ENCODE data around the gene SCART1.
"Not testable (repeated sequence)": the region's sequence is repeated elsewhere in the genome, so short reads cannot be mapped to it uniquely, and the experiment has no call there.

SCART1 gene

DNA sequence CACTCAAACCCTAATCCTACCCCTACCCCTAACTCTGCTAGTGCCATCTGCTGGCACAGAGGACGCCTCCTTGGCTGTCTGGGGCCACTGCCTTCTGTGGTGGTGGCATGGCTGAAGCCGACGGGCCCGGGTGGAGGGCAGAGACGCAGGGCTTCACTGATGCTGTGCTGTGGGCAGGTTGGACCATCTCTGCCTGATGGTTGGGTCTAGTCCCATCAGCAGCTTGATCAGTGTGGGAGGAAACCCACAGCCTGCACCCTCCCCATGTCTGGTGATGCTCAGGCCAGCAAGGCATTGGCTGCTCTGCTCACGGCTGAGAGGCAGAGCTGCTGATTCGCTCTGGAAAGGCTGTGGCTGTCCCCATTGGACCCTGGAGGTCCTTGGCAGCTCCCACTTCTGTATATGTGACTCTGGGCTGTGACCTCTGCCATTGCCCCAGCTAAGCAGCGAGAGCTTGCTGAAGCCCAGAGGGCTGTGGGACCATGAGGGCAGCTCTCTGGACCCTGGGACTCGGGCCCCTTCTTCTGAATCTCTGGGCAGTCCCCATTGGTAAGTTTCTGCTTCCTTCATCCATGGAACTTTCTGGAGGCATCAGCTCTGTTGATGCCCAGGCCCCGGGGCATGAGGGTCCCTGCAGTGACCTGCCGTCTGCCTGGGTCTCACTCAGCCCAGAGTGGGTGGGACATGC lies at the start of gene SCART1:
Gene SCART1, plus strand, starts transcription at position 430 of the 688 bp plus-strand sequence. Its CDS starts 53 bp downstream, at position 483.
- no peak for DNase-seq

DNA sequence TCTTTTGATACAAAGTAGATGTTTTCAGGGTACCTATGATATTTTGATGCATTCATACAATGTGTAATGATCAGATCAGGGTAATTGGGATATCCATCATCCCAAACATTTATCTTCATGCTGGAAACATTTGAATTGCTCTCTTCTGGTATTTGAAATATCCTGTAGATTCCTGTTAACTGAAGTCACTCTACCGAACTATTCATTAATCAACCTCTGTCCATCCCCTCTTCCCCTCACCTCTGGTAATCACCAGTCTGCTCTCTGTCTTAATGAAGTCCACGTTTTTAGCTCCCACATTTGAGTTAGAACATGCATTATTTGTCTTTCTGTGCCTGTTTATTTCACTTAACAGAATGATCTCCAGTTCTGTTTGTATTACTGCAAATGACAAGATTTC lies 48.5 kb upstream of the SCART1 start:
- no peak for DNase-seq

- no peak for DNase-seq
Observed at GRCh38 chr10:133405844-133406527, 47.8 kb upstream of the SCART1 start.

GRCh38 chr10:133411523-133412380 lies 42.0 kb upstream of the SCART1 start:
- no peak for DNase-seq

- no peak for DNase-seq
Observed at GRCh38 chr10:133412381-133412711, 41.4 kb upstream of the SCART1 start.

- DNase-seq: not testable (repeated sequence)
Observed at GRCh38 chr10:133414401-133414800, 39.3 kb upstream of the SCART1 start.

DNA sequence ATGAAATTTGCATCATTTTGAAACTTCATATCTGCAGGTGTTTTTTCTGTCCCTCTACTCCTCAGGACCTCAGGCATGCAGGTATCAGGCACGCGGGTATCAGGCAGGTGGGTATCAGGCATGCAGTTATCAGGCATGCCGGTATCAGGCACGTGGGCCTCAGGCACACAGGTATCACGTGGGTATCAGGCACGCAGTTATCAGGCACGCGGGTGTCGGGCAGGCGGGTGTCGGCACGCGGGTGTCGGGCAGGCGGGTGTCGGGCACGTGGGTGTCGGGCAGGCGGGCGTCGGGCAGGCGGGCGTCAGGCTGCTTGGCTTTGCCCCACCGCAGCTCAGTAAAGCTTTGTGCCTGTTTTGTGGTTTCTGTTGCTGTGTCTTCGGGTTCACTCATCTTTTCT lies 38.0 kb upstream of the SCART1 start:
- no peak for DNase-seq

- DNase-seq: no peak
Observed at GRCh38 chr10:133418289-133418993, 35.3 kb upstream of the SCART1 start.

DNA sequence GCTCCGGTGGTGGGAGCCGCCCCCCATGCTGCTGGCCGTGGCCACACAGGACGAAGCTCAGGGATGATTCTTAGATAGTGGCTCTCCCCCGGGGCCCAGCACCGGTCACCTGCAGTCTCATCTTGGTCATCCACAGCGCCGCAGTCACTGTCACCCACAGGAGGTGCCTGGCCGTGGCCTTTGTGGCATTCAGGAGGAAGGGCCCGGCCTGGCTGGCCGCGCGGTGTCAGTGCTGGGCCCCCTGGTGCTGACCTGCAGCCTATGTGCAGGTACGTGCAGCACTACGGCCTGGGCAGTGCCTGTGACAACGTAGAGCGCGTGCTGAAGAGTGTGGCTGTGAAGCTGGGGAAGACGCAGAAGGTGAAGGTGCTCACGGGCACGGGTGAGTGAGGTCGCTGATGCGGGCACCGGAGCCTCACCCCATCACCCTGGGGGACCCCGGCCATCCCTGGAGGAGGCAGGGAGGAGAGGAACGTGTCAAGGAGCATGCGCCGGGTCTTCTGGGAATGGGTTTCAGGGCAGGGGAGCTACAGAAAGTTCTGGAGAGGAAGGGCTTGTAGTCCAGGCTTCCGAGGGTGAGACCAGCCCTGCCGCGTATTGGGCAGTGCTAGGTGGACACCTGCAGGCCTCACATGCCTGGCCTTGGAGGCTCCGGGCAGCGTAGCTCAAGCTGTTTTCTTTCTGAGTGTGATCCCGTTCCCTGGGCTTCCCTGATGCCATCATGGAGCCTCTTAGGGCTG lies 34.4 kb upstream of the SCART1 start:
- DNase-seq: no peak

DNA sequence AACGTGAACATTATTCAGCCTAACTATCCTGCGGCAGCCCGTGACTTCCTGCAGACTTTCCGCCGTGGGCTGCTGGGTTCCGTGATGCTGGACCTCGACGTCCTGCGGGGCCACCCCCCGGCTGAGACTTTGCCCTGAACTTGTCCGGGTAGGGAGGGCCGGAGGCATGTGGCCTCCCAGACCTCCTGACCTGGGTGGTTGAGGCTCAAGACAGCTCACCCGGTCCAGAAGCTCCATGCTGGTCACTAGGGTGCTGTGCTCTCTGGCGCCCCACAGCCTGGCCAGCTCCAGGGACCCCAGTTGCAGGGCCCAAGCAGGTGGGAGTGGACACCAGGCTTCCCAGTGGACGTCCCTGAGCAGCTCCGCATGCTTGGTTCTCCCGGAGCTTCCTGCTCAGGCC lies 33.7 kb upstream of the SCART1 start:
- no peak for DNase-seq

GRCh38 chr10:133420579-133420978 lies 33.2 kb upstream of the SCART1 start:
- DNase-seq: no peak

DNA sequence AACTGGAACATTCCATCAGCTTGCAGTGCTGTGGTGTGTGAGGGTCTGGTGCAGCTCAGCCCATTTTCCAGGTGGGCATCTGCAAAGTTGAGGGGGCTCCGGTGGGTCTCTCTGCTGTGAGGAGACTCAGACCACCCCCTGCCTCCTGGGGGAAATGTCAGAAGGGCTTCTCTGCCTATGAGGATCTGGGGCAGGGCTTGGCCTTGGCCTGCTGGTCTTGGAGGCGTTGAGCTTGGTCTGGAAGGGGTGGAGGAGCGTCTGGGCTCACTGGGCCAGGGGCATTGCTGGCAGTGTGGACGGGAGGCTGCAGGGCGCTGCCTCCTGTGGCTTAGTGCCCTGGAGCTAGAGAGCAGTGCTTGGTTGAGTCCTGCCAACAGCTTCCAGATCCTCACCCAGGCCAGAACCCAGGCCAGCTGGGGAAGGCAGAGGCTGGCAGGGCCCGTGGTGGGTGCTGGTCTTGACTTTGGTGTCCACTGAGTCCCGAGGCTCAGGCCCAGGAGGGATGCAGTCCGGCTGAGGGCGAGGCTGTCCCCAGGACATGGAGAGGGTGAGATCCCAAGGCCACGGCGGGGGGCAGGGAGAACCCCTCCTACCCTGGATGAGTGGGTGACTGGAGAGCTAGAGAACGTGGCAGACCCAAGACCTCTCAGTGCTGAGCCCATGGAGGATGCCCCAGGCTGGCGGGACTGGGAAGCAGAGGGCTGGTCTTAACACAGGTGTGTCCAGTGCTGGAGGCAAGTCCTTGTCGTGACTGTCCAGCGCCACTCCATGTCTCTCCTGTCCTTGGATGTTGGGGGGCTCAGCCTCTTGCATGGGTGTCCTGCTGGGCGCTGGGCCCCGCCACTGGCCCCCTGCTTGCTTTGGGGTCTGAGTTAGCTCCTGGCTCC lies 32.2 kb upstream of the SCART1 start:
- no peak for DNase-seq

- DNase-seq: no peak
Observed at GRCh38 chr10:133422223-133422806, 31.4 kb upstream of the SCART1 start.

DNA sequence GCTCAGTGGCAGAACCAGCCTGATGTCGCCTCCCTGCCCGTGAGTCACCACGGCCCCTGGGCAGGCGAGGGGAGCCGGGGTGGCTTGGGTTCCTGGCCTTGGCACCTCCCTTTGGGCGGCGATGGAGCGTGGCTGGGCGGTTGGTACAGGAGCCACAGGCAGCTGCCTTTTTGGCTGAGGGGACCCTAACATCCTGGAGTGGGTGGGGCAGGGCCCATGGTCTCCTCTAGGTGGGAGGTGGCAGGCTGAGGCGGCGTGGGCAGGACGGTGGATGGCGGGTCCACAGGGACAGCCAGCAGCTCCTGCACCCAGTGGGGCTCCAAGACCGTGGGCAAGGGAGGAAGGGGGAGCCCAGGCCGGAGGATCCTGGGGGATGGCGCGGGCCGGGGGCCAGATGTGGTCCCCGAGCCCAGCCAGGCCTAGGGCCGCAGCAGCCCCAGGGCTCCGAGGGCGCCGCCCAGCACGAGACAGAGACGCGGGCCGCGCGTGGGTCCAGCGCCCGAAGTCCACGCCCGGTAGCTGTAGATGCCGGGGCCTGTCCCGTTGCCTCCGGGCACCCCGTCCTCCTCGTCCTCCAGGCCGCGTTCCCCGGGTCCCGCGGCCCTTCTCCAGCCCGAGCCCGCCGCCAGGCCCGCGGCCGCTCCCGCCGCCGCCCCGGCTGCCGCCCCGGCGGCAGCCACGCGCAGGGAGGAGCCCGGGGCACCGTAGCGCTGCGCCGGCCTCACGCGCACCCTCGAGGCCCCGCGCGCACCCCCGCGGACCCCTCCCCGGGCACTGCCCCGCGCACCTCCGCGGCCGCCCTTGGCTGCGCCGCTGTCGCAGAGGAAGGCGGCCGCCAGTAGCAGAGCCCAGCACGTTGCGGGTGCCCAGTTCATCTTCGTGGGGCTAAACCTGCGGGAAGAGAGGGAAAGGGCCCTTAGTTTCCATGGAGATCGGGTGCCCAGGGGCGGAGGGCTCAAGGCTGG lies 30.7 kb upstream of the SCART1 start:
- no peak for DNase-seq

GRCh38 chr10:133424102-133424501 lies 29.6 kb upstream of the SCART1 start:
- DNase-seq: not testable (repeated sequence)

- DNase-seq: not testable (repeated sequence)
Observed at GRCh38 chr10:133424601-133425000, 29.1 kb upstream of the SCART1 start, which contains the start of gene SPRN. TSS of gene SPRN (minus strand) at chr10:133424625. CDS start at chr10:133423681, 944 bp downstream.

GRCh38 chr10:133429571-133429970 lies 24.2 kb upstream of the SCART1 start:
- DNase-seq: not testable (repeated sequence)

GRCh38 chr10:133431888-133432613 lies 21.7 kb upstream of the SCART1 start:
- DNase-seq: not testable (repeated sequence)

- DNase-seq: not testable (repeated sequence)
Observed at GRCh38 chr10:133432789-133433188, 21.0 kb upstream of the SCART1 start.

All from SIG-M5 (cell line).